NCI-H1930 (cell line): ENCODE data around the gene DHX9.

ENCODE experiments used
- DNase-seq, 2 experiments: peaks; one replicate each; lab custom pipeline; 2025; lab: John Stamatoyannopoulos, UW

The DHX9 gene

GRCh38 chr1:182839209-182840066, at the start of gene DHX9:
Gene DHX9 (plus strand): TSS chr1:182839347. CDS start chr1:182842567, 3,220 bp downstream.
- DNase-seq, result peak; percentile 81 to 92

DNA sequence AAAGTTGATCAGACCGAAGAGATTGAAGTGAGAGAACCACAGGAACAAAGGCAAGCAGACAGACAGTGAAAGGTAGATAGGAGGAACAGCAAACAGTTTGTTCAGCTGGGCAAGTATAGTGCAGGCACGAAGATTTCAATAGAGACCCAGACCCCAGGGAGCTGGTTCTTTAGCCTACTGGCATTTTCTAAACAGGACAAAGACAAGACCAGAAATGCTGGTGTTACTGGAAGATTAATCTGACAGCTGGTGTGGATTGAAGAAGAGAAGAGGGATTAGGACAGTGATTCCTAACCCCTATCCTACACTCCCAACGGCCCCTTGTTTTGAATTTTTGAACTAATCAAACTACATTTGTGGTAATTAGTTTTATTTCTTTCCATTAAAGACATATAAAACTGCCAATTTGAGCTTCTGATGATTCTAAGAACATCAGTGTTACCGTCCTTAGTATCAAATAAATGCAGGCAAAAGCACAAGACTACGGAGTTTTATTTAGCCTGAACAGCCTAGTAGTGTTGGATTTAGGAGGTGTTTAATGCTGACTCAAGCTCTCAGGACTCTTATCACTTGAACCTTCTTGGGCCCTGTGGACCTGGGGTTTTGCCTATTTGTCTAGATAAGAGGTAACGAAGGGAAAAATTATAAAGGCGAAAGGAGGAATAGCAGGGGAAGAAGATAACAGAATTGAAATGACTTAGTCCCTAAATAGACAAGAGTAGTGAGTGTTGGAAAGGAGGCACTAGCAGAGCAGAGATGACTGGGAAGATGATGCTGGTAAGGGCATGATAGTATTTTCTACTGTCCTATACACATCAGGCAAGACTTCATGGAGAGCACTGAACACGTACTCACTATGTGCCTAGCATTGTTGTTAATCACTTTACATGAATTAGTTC, 47.6 kb upstream of the DHX9 start:
- no peak for DNase-seq

DNA sequence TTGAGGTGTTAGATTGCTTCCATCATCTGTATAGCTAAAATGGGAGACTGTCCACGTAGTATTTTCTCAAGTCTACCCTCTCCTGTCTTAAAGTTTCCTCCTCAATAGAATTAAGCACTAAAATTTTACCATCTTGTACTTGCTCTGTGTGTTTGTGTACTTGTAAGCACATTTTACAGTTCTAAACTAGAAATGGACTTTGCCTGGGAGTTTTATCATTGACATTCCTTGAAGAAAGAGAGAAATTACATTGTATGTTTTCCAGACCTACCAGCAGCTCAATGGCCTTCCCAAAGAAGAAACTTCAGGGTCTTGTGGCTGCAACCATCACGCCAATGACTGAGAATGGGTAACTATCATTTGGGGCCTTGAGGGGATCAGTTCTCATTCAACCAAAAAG, 45.1 kb upstream of the DHX9 start:
- DNase-seq, result no peak

GRCh38 chr1:182794676-182795201, 44.4 kb upstream of the DHX9 start:
- no peak for DNase-seq

DNA sequence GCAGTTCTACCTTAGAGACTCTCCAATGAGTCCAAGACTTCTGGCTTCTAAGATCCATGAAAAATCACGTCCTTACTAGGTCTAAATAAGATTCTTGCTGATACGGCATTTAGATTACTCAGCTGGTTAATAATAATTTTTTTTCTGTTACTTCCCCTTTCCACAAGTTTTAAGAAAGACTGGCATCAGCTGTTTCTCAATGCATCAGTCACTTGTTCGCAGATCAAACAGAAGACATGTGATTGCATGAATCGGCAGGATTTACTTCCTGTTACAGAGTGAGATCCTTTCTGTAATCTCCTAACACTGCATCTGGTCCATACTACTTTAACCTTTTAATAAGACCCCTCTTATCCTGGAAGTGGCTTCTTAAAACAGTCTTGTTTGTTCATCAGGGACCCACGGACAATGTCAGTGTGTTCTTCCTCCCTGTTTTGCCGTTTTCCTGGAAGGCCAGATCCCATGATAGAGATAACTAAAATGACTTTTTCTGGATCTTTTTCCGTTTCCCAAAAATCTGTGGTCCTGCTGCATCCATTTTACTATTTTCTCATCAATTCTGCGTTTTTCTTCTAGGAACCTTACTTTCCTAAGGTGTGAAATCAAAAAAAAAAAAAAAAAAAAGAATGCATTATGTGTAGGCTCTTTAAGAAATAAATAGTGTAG, 43.5 kb upstream of the DHX9 start:
- DNase-seq, result no peak

GRCh38 chr1:182802006-182802803, 36.9 kb upstream of the DHX9 start:
- no peak for DNase-seq

DNA sequence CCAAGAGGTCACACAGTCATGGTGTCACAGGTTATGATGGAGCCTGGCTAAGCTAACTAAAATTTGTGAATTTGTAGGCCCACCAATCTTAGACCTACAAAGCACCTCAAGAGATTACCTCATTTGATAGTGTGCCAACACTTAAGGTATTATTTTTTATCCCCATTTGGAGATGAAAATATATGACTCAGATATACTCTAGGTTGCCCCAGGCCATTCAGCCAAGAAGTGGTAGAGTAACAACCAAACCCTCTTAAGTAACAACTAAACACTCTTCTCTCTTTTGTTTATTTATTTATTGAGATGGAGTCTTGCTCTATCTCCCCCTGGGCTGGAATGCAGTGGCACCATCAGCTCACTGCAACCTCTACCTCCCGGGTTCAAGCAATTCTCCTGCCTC, 35.3 kb upstream of the DHX9 start:
- DNase-seq, result no peak

DNA sequence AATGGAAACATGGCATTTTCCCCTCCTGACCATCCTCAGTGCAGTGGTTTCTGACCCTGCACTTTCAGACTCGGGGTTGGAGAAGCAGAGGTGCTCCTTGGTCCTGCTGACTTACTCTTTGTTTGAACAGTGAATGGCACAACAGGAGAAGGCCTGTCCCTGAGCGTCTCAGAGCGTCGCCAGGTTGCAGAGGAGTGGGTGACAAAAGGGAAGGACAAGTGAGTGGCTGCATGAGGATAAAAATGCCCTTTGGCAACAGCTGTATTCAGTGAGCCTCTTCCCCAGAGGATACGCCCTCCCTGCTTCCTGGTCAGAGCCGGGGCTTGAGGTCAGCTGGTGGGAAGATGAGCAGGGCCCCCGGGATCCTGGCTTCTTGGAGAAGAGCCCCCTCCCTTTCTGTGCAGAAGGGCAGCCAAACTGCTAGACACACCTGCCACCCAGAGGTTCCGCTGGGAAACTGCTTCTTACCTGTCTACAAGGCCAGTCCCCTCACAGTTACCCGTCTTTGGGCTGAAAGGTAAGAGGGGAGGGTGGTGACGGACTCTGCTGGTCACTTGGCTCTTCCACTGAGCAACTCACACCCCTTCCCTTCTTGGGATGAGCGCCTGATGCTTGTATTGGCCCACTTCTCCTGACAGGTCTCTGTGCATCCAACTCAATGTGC, 33.0 kb upstream of the DHX9 start:
- peak in 1 of 2 experiments; percentile 7 for DNase-seq

- DNase-seq, result no peak
Measured at GRCh38 chr1:182807907-182808306, 31.2 kb upstream of the DHX9 start.

GRCh38 chr1:182809414-182809957, 29.7 kb upstream of the DHX9 start:
- DNase-seq, result no peak

- no peak for DNase-seq
Measured at GRCh38 chr1:182811975-182812722, 27.0 kb upstream of the DHX9 start.

DNA sequence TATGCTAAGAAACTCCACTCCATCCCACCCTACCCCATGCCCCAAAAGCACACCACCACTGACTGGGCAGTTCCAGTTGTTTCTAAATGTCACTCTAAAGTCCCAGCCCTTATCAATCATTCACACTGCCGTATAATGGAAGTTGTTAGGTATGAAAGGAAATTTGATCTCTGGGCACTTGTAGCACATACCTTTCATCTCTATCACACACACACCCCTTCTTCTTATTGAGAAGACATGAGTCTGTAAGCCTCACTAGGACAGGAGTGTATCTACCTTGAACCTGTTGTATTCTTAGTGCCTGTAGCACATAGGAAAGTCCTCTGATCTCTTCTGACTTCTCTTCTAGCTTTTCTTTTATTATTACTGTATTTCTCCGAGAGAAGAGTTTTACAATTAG, 22.3 kb upstream of the DHX9 start:
- no peak for DNase-seq

DNA sequence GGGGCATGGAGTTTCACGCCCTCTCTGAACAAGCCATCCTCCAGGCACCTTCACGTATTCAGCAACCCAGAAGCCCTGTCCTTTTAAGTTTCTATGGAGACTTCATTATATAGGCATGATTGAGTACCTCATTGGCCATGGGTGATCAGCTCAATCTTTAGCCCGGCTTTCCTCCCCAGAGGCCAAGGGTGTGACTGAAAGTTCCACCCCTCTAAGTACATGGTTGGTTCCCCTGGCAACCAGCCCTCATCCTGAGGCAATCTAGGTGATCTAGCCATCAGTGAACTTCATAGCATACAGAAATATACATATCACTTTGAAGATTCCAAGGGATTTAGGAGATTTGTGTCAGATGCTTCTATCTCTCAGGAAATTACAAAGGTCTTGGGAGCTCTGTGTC, 21.3 kb upstream of the DHX9 start:
- DNase-seq, result no peak

- no peak for DNase-seq
Measured at GRCh38 chr1:182823220-182823619, 15.9 kb upstream of the DHX9 start.

GRCh38 chr1:182826892-182827291, 12.3 kb upstream of the DHX9 start:
- DNase-seq, result no peak

- DNase-seq, result no peak
Measured at GRCh38 chr1:182829285-182829932, 9.7 kb upstream of the DHX9 start.

DNA sequence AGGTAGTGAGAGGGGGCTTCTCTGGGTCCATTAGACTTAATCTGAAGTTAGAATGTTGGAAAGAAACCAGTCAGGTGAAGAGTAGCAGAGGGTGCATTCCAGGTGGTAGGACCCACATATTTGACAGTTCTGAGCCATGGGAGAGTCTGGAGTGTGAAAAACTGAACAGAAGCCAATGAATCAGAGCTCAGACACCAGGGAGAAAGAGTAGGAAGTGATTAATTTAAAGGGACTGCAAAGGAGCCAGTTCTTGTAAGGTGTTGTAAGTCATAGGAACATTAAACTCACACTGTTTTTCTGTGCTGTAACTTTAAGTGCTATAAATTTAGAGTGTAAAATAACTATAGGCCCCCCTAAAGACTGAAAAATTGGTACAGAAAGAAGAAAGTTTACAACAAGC, 5.9 kb upstream of the DHX9 start:
- DNase-seq, result no peak

GRCh38 chr1:182834326-182834725, 4.8 kb upstream of the DHX9 start:
- DNase-seq, result no peak

DNA sequence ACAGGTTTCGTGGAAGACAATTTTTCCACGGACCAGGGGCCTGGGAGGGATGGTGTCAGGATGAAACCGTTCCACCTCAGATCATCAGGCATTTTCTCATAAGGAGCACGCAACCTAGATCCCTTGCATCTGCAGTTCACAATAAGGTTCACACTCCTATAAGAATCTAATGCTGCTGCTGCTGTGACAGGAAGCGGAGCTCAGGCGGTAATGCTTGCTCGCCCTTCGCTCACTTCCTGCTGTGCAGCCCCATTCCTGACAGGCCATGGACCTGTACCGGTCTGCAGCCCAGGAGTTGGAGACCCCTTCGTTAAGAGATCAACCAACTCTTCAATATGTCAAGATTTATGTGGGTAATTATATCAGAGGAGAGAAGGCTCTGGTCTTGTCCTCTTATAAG, 3.3 kb upstream of the DHX9 start:
- DNase-seq, result no peak
